Measurements from ENCODE around the gene ZBTB9. TPM values are rescaled to one million over a fixed set of nuclear protein-coding genes. Genes with fewer than 3 reads are reported as not detected.

Gene ZBTB9
- total and polyA plus RNA-seq, 2 donors (not counting 1 experiment from before 2014, with no cell fraction given): 2.9 to 11.8 TPM

GRCh38 chr6:33451606-33452005, 2.8 kb upstream of the ZBTB9 start:
- intact Hi-C loops (cut with micrococcal nuclease): no loop called here
- Histone ChIP-seq H4K20me1 (ENCODE audit: control insufficient read depth, insufficient read depth, low read length, poor library complexity, severe bottlenecking) (peaks cover 4% of the 10 kb centered on the region), H3K79me2 (ENCODE audit: control insufficient read depth, insufficient read depth, low read length) (peaks cover 39% of the 10 kb centered on the region), H3K9me3 (ENCODE audit: control extremely low read depth in 1 of 3, control insufficient read depth in 2 of 3, insufficient read depth in 1 of 3, low read length in 2 of 3) (no peaks in the 10 kb centered on the region), H3K27ac (ENCODE audit: low read length in 2 of 2) (no peak overlapping the region), H3K4me3 (ENCODE audit: control extremely low read depth in 1 of 5, extremely low read depth in 1 of 5, insufficient read depth in 1 of 5, low read depth in 2 of 5, low read length in 4 of 5) (no peak overlapping the region), H3K9ac (ENCODE audit: low read length) (no peak overlapping the region), H2AFZ (ENCODE audit: insufficient read depth, low read depth, low read length, poor library complexity, severe bottlenecking) (no peak overlapping the region), H3K36me3 (replicated peaks in 1 of 2; ENCODE audit: control extremely low read depth in 1 of 2, control insufficient read depth in 1 of 2, extremely low read depth in 1 of 2, insufficient read depth in 2 of 2, low read length in 1 of 2) (peaks cover 0 to 11% of the 10 kb centered on the region in 2 experiments), H3K4me2 (replicated peaks; ENCODE audit: low read depth, low read length, poor library complexity, severe bottlenecking) (no peak overlapping the region), H3K27me3 (replicated peaks in 1 of 4; ENCODE audit: control extremely low read depth in 1 of 4, control insufficient read depth in 3 of 4, insufficient read depth in 4 of 4, low read length in 3 of 4) (no peaks in the 10 kb centered on the region), H3K4me1 (ENCODE audit: control insufficient read depth in 2 of 2, insufficient read depth in 2 of 2, low read length in 2 of 2) (peaks cover 12 to 21% of the 10 kb centered on the region in 2 donors)
- CTCF ChIA-PET: no interaction called here
- Mint-ChIP-seq H3K27me3 (no peaks in the 10 kb centered on the region), H3K4me1 (peaks cover 30% of the 10 kb centered on the region), H3K9me3 (ENCODE audit: insufficient read depth) (no peaks in the 10 kb centered on the region), H3K4me3 (no peak overlapping the region), H3K27ac (no peak overlapping the region)
- POLR2A ChIA-PET: no interaction called here
- TF ChIP-seq CTCF (IDR thresholded peaks at IDR 0.05): no peak
- TF ChIP-seq EZH2 (IDR thresholded peaks at IDR 0.05; ENCODE audit: borderline replicate concordance, insufficient read depth, low read depth, low read length, poor library complexity, severe bottlenecking): no peak
- ATAC-seq (ENCODE audit: low read depth) (no peak), DNase-seq (no peak)
- 98% methylated on average over 8 of the region's 15 CpGs for WGBS (ENCODE audit: insufficient coverage)

- ChIA-PET CTCF (no interaction called here), POLR2A (interaction anchor here (0.7 kb wide), 2 partner anchors 44 to 1810 kb away, joined by 5 to 8 read pairs; no protein-coding TSS in a partner anchor)
- Histone ChIP-seq H3K27me3 (replicated peaks in 1 of 4; ENCODE audit: control extremely low read depth in 1 of 4, control insufficient read depth in 3 of 4, insufficient read depth in 4 of 4, low read length in 3 of 4) (no peaks in the 10 kb centered on the region), H3K9me3 (ENCODE audit: control extremely low read depth in 1 of 3, control insufficient read depth in 2 of 3, insufficient read depth in 1 of 3, low read length in 2 of 3) (no peaks in the 10 kb centered on the region), H3K4me3 (ENCODE audit: control extremely low read depth in 1 of 5, extremely low read depth in 1 of 5, insufficient read depth in 1 of 5, low read depth in 2 of 5, low read length in 4 of 5) (no peak overlapping the region), H3K79me2 (ENCODE audit: control insufficient read depth, insufficient read depth, low read length) (peaks cover 40% of the 10 kb centered on the region), H3K36me3 (replicated peaks in 1 of 2; ENCODE audit: control extremely low read depth in 1 of 2, control insufficient read depth in 1 of 2, extremely low read depth in 1 of 2, insufficient read depth in 2 of 2, low read length in 1 of 2) (peaks cover 0 to 9% of the 10 kb centered on the region in 2 experiments), H3K4me2 (replicated peaks; ENCODE audit: low read depth, low read length, poor library complexity, severe bottlenecking) (peak overlapping the region; percentile 92), H4K20me1 (ENCODE audit: control insufficient read depth, insufficient read depth, low read length, poor library complexity, severe bottlenecking) (peaks cover 4% of the 10 kb centered on the region), H3K9ac (ENCODE audit: low read length) (no peak overlapping the region), H3K27ac (ENCODE audit: low read length in 2 of 2) (peak overlapping the region in 1 of 2 donors; percentile 23), H2AFZ (ENCODE audit: insufficient read depth, low read depth, low read length, poor library complexity, severe bottlenecking) (no peak overlapping the region), H3K4me1 (ENCODE audit: control insufficient read depth in 2 of 2, insufficient read depth in 2 of 2, low read length in 2 of 2) (peaks cover 12 to 21% of the 10 kb centered on the region in 2 donors)
- intact Hi-C loops (cut with micrococcal nuclease): no loop called here
- no CpG with 5 or more reads among the region's 4 CpGs for WGBS (ENCODE audit: insufficient coverage)
- Mint-ChIP-seq H3K27me3 (no peaks in the 10 kb centered on the region), H3K9me3 (ENCODE audit: insufficient read depth) (no peaks in the 10 kb centered on the region), H3K4me3 (no peak overlapping the region), H3K4me1 (peaks cover 32% of the 10 kb centered on the region), H3K27ac (no peak overlapping the region)
- ATAC-seq (ENCODE audit: low read depth) (no peak), DNase-seq (no peak)
- TF ChIP-seq CTCF (IDR thresholded peaks at IDR 0.05) (no peak), EZH2 (IDR thresholded peaks at IDR 0.05; ENCODE audit: borderline replicate concordance, insufficient read depth, low read depth, low read length, poor library complexity, severe bottlenecking) (no peak)
These were observed 1.9 kb upstream of the ZBTB9 start for GRCh38 chr6:33452496-33452895.

All from B cell (primary cell).